ENCODE data around the gene IGFN1.

Gene IGFN1

GRCh38 chr1:201190624-201191051, at the start of gene IGFN1:
Gene IGFN1, plus strand, starts transcription at chr1:201190824. Its CDS starts 2,470 bp downstream, at chr1:201193294.
- no peak for FAIRE-seq

DNA sequence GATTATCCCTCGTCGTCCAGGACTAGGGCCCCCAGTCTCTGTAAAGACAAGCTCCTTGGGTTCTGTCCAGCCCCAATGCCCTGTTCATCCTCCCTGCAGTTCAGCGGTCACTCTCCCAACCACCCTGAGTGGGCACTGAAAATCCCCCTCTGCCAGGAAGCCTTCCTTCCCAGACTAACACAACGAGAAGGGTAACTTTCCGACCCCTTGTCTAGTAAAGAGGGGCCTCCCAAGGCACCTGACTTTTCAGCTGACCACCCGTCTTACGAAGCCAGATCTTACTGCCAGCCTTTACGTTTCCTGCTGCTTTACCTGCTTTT, 49.7 kb upstream of the IGFN1 start:
- TF ChIP-seq POLR2A (IDR thresholded peaks at IDR 0.05; ENCODE audit: low read depth, low read length): no peak
- FAIRE-seq (no peak), DNase-seq (ENCODE audit: insufficient read length, low spot score) (no peak)

More at GRCh38 chr1:201190624-201191051, at the start of gene IGFN1:
- no peak for TF ChIP-seq POLR2A (IDR thresholded peaks at IDR 0.05; ENCODE audit: low read depth, low read length)
- no peak for DNase-seq (ENCODE audit: insufficient read length, low spot score)

DNA sequence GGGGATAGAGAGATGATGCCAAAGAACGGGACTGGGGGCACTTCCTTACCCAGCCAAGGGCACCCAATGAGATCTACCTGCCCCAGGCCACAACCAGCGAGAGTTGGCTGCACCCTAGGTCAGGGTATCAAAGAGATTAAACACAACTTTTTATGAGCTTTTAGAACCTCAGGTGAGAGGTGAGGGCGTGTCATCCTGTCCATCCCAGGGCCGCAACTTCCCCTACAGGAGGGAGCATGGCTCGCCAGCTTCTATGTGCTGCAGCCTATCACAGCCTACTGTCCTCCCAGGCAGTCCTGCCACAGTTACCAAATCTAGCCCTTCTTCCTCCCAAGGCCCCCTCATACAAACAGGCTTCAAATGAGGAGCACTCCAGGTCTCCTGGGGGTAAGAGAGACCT, 49.2 kb upstream of the IGFN1 start:
- TF ChIP-seq POLR2A (IDR thresholded peaks at IDR 0.05; ENCODE audit: low read depth, low read length): no peak
- DNase-seq (ENCODE audit: insufficient read length, low spot score): no peak
- FAIRE-seq: no peak

DNA sequence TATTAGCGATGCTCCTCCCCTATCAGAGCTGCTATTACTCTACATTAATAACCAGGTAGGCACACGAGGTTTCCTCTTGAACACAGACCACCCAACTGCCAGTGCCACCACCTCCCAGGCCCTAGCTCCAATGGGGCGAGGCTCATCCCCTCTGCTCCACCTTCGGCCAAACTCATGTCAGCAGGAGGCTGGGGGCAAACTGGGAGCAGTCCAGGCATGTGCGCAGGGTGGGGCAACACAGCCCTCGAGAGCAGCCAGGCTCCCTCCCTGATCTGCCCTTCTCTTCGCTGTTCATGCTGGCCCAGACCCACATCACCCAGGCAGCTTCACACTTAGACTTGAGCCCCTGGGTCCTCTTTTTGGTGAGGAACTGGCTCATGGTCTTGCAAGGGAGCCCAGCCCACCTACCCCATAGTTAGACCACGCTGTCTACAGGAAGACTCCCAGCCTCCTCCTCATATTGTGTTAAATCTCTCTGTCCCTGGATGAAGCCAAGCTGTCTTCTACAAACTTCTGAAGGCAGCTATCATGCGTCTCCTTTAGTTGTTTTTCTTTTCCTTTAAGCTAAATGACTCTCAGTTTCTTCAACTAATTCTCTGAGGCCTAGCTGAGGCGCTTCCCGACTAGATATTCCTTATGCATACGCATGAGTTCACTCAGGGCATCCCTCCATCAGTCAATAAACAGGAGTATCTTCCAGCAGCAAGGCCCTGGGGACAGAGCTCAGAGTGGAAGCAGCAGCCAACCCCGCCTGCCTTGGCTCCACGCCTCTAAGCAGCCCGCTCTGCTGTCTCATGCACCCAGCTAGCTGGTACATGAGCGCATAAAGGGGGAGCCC, 48.4 kb upstream of the IGFN1 start:
- no peak for FAIRE-seq
- no peak for DNase-seq (ENCODE audit: insufficient read length, low spot score)
- no peak for TF ChIP-seq POLR2A (IDR thresholded peaks at IDR 0.05; ENCODE audit: low read depth, low read length)

- TF ChIP-seq POLR2A (IDR thresholded peaks at IDR 0.05; ENCODE audit: low read depth, low read length): no peak
- FAIRE-seq (no peak), DNase-seq (ENCODE audit: insufficient read length, low spot score) (no peak)
These were observed 47.5 kb upstream of the IGFN1 start for GRCh38 chr1:201142849-201143725.

- FAIRE-seq: no peak
- DNase-seq (ENCODE audit: insufficient read length, low spot score): no peak
- TF ChIP-seq POLR2A (IDR thresholded peaks at IDR 0.05; ENCODE audit: low read depth, low read length): no peak
These were observed 46.6 kb upstream of the IGFN1 start for GRCh38 chr1:201143726-201144635.

DNA sequence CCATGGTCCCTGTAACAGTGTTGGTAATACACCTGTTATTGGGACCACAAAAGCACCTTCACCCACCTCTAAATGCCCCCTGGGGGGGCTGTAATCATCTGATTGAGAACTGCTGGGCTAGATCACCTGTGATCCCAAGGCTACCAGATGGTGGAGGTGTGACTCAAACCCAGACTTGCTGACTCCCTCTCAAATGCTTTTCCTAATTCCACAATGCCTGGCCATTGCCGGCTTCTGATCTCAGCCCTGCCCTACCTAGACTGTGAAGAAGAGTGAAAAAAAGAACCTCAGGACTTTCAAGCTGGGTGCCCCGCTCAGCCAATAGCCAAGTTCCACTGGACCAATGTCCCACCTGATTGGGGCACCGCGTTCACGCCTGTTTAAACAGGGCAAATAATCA, 45.9 kb upstream of the IGFN1 start:
- no peak for FAIRE-seq
- DNase-seq (ENCODE audit: insufficient read length, low spot score): no peak
- no peak for TF ChIP-seq POLR2A (IDR thresholded peaks at IDR 0.05; ENCODE audit: low read depth, low read length)

GRCh38 chr1:201145132-201145531, 45.5 kb upstream of the IGFN1 start:
- FAIRE-seq: no peak
- TF ChIP-seq POLR2A (IDR thresholded peaks at IDR 0.05; ENCODE audit: low read depth, low read length): no peak
- DNase-seq (ENCODE audit: insufficient read length, low spot score): no peak

- no peak for TF ChIP-seq POLR2A (IDR thresholded peaks at IDR 0.05; ENCODE audit: low read depth, low read length)
- FAIRE-seq: no peak
- DNase-seq (ENCODE audit: insufficient read length, low spot score): no peak
These were observed 44.8 kb upstream of the IGFN1 start for GRCh38 chr1:201145816-201146215.

DNA sequence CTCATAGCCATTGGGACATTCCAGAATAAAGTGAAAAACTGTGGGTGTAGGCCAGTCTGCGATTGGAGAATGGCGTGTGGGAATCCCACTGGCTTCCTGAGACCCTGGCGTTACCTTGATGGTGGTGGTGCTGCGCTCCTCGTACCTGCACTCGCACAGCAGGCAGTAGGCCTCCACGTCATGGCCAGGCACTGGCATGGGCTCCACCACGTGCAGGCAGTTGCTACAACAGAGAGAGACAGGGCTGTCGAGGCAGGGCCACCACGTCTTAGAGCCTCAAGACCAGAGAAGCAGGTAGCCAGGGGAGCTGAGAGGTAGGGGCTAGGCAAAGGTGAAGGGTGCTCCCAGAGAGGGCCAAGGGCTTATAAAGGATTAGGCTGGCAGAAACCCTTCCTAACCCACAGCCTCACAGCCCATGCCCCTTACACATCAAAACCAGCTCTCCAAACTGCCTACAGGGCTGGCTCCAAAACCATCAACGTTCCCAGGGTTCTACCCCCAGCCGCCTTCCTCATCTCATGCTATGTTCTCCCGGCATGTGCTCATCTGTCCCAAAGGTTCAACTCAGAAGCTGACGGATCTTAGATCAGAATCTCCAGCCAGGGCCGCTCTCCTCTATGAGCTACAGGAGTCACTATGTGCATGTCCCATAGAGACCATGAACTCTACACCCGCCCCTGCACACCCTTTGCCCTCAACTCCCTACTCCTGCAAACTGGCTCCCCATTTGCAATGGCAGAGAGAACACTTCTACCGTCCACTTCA, 43.8 kb upstream of the IGFN1 start:
- FAIRE-seq: no peak
- no peak for TF ChIP-seq POLR2A (IDR thresholded peaks at IDR 0.05; ENCODE audit: low read depth, low read length)
- DNase-seq (ENCODE audit: insufficient read length, low spot score): no peak

DNA sequence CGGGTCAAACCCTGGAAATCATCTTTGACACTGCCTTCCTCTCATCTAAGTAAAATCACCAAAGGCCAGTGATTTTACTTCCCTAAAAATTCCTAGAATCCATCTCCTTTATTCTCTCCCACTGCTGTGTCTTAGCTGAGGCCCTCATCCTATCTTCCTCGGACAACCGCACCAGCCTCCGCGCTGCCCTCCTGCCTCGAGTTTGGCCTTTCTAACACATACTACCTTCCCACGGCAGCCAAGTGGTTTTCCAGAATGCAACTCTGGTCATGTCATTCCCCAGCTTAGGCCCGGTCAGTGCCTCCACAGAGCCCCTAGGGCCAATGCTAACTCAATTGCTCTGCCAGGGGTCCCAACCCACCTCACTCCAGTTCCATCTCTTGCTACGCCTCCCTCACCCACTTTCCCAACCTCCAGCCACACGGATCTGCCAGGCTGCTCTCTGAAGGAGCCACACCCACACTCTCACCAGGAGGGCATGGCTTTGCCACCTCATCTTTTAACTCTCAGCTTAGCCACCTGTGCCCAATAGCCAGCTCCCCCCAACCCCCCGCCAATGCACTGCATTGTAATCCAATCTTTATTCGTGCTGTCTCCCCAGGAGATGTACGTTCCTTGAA, 43.1 kb upstream of the IGFN1 start:
- FAIRE-seq: no peak
- DNase-seq (ENCODE audit: insufficient read length, low spot score): no peak
- no peak for TF ChIP-seq POLR2A (IDR thresholded peaks at IDR 0.05; ENCODE audit: low read depth, low read length)

DNA sequence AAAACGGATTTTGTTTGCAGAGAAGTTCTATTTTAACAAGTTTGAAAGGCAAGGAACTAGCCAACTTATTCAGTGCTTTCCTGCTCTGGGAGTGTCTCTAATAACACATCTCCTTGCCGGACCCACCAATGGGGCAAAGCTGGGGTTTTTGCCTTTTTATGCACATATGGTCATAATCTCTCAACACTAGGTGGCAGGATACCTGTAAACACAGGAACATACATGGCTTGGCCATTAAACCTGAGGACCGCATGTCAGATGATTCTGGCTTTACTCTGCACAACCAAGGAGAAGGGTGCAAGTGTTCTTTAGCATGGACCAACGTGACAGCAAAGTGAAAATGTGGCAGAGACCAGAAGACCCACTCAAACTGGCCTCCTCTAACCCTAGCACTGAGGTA, 41.2 kb upstream of the IGFN1 start:
- TF ChIP-seq POLR2A (IDR thresholded peaks at IDR 0.05; ENCODE audit: low read depth, low read length): no peak
- DNase-seq (ENCODE audit: insufficient read length, low spot score): no peak
- no peak for FAIRE-seq

All from H54 (cell line).